ENCODE results near the gene PLOD3. TPM values are rescaled to one million over a fixed set of nuclear protein-coding genes. Genes with fewer than 3 reads are reported as not detected.

The PLOD3 gene
- total RNA-seq, 1 experiment from 2014 or later: 74.5 TPM

DNA sequence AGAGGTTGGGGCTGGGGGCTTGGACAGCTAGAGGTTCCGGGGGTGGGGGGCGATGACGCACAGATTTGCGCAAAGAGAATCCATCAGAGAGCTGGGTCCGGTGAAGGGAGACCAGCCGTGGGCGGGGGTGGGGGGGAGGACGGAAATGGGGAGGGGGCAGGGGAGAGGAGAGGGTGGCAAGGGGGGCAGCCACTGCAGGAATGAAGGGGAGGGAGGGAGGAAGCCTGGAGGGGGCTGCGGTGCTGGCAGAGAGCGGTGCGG is 50.8 kb downstream of the PLOD3 start:
- TF ChIP-seq, protein P1, sequence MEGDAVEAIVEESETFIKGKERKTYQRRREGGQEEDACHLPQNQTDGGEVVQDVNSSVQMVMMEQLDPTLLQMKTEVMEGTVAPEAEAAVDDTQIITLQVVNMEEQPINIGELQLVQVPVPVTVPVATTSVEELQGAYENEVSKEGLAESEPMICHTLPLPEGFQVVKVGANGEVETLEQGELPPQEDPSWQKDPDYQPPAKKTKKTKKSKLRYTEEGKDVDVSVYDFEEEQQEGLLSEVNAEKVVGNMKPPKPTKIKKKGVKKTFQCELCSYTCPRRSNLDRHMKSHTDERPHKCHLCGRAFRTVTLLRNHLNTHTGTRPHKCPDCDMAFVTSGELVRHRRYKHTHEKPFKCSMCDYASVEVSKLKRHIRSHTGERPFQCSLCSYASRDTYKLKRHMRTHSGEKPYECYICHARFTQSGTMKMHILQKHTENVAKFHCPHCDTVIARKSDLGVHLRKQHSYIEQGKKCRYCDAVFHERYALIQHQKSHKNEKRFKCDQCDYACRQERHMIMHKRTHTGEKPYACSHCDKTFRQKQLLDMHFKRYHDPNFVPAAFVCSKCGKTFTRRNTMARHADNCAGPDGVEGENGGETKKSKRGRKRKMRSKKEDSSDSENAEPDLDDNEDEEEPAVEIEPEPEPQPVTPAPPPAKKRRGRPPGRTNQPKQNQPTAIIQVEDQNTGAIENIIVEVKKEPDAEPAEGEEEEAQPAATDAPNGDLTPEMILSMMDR (conservative IDR thresholded peaks at IDR 0.05): no peak
- Histone ChIP-seq H3K9me3 (ENCODE audit: control insufficient read depth, low read depth, low read length) (no peaks in the 10 kb centered on the region), H2BK120ac (ENCODE audit: low read depth, low read length, poor library complexity, severe bottlenecking) (no peak overlapping the region), H2AK5ac (ENCODE audit: insufficient read length, low read length) (no peak overlapping the region), H3K9ac (ENCODE audit: extremely low read depth, insufficient read length, low read length) (no peak overlapping the region), H4K91ac (ENCODE audit: insufficient read length, low read depth, low read length) (no peak overlapping the region), H4K20me1 (ENCODE audit: control insufficient read depth, insufficient read depth, insufficient read length) (no peaks in the 10 kb centered on the region), H3K56ac (ENCODE audit: insufficient read length, low read depth, low read length) (no peak overlapping the region), H3K4me2 (ENCODE audit: insufficient read depth, insufficient read length, low read length) (peak overlapping the region; percentile 63), H2BK12ac (ENCODE audit: insufficient read length, low read depth, low read length) (no peak overlapping the region), H3K14ac (ENCODE audit: insufficient read depth, low read length) (no peak overlapping the region), H3K27me3 (ENCODE audit: insufficient read depth, low read length) (peaks cover 28% of the 10 kb centered on the region), H4K5ac (ENCODE audit: insufficient read length, low read depth, low read length) (no peak overlapping the region), H3K27ac (ENCODE audit: insufficient read length, low read depth, low read length) (no peak overlapping the region), H3K79me1 (ENCODE audit: insufficient read depth, low read depth, low read length, poor library complexity, severe bottlenecking) (no peaks in the 10 kb centered on the region), H2AFZ (ENCODE audit: low read length) (no peak overlapping the region), H2BK15ac (ENCODE audit: low read depth, low read length) (no peak overlapping the region), H3K23me2 (ENCODE audit: insufficient read length, low read depth, low read length, poor library complexity, severe bottlenecking) (peaks cover 50% of the 10 kb centered on the region), H3K79me2 (ENCODE audit: insufficient read depth, low read length) (no peaks in the 10 kb centered on the region), H4K8ac (replicated peaks; ENCODE audit: insufficient read length, low read depth, low read length) (no peak overlapping the region), H2BK20ac (ENCODE audit: low read depth, low read length, poor library complexity, severe bottlenecking) (no peak overlapping the region), H3T11ph (ENCODE audit: low read length) (no peak overlapping the region), H3K4ac (ENCODE audit: low read depth, low read length) (no peak overlapping the region), H3K23ac (ENCODE audit: insufficient read length, low read depth, low read length) (no peak overlapping the region), H2BK5ac (ENCODE audit: insufficient read length, low read length) (no peak overlapping the region), H3K18ac (ENCODE audit: insufficient read length, low read depth, low read length) (no peak overlapping the region), H3K4me1 (ENCODE audit: insufficient read depth, low read length) (peaks cover 18% of the 10 kb centered on the region; the same call in 1 of the 2 replicates)
- no CpG with 5 or more reads among the region's 11 CpGs for WGBS (ENCODE audit: extremely low coverage, insufficient read length, low lambda C conversion rate)
- no peaks in the 10 kb centered on the region for H3K9me3 Mint-ChIP-seq
- peak overlapping the region; percentile 82 to 87 for H3K4me3 Mint-ChIP-seq
- H3K27ac Mint-ChIP-seq: no peak overlapping the region
- H3K36me3 Mint-ChIP-seq (ENCODE audit: insufficient read depth in 1 of 3, low read depth in 3 of 3): no peaks in the 10 kb centered on the region
- peaks cover 68% of the 10 kb centered on the region for H3K27me3 Mint-ChIP-seq (ENCODE audit: low read depth)
- H3K4me1 Mint-ChIP-seq: peaks cover 58 to 70% of the 10 kb centered on the region in 2 experiments
- no peak for DNase-seq

Data from H9 (cell line).